GM12873 (cell line): ENCODE data around the gene ZNF483.

Experiments
- TF ChIP-seq, protein P1 (sequence below): IDR thresholded peaks from 2 replicates; pipeline ENCODE4 v1.5.1; 2012; ENCODE audit warnings: low read depth, mild to moderate bottlenecking, moderate library complexity, low read length, control low read depth; ENCODE audit not compliant: insufficient read depth; ENCODE audit errors: missing control alignments

ZNF483 gene

DNA sequence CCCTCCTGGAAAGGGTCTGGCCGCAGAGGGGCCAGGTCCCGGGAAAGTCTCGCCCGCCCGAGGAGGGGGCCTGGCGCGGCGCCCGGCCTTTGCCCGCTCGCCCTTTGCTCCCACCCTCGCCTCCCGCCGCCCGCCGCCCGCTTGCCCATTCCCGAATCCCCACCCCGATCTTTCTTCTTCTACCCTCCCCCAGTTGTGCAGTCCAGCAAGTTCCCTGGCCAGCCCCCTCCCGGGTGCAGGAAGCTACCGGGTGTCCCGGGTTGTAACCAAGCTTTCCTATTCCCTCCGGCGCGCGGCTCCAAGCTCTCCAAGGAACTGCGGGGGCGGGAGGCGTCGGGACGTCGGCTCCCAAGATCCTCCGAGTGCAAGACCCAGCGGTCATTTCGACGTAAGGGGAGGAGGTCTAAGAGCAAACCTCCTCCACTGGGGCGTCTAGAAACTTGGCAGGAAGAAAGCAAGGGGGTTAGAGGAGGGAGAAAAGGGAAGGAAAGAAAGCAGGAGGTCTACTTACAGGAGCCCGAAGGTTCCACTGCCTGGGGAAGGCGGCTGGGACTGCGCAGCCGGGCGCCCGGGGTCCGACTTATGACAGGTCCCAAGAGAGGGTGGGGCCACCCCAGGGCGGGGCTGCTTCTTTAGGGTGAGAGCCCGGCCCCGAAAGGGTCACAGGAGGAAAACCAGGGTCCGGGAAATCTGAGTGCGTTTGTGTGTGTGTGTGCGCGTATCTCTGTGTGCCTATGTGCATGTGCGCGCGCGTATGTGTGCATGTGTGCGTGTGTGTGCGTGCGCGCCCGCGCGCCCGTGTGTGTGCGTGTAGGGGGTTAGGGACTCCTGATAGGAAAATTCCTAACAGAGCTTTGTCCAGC is 74.3 kb downstream of the ZNF483 start, which contains the start of gene PTGR1:
TSS of gene PTGR1 (minus strand) at position 556 of the 863 bp plus-strand sequence. CDS start 2,225 bp downstream, outside the sequence.
- TF ChIP-seq, protein P1, sequence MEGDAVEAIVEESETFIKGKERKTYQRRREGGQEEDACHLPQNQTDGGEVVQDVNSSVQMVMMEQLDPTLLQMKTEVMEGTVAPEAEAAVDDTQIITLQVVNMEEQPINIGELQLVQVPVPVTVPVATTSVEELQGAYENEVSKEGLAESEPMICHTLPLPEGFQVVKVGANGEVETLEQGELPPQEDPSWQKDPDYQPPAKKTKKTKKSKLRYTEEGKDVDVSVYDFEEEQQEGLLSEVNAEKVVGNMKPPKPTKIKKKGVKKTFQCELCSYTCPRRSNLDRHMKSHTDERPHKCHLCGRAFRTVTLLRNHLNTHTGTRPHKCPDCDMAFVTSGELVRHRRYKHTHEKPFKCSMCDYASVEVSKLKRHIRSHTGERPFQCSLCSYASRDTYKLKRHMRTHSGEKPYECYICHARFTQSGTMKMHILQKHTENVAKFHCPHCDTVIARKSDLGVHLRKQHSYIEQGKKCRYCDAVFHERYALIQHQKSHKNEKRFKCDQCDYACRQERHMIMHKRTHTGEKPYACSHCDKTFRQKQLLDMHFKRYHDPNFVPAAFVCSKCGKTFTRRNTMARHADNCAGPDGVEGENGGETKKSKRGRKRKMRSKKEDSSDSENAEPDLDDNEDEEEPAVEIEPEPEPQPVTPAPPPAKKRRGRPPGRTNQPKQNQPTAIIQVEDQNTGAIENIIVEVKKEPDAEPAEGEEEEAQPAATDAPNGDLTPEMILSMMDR = no peak

DNA sequence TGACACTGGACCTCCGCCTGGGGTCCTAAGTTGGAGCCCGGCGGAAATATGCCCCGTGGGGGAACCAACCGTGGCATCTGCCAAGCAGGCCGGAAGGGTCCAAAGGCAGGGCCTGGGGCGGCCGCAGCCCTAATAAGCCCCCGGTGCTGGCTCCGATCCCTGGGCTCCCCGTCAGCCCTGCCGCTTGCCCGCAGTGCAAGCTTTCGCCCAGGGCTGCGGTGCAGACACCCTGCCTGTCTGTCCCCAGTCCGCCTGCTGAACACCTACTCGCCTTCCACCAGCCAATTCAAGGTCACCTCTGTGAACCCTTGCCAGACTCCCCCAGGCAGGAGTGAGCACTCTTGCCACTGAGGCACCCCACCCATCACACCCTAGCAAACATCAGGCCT is 75.0 kb downstream of the ZNF483 start:
- TF ChIP-seq, protein P1 = no peak

DNA sequence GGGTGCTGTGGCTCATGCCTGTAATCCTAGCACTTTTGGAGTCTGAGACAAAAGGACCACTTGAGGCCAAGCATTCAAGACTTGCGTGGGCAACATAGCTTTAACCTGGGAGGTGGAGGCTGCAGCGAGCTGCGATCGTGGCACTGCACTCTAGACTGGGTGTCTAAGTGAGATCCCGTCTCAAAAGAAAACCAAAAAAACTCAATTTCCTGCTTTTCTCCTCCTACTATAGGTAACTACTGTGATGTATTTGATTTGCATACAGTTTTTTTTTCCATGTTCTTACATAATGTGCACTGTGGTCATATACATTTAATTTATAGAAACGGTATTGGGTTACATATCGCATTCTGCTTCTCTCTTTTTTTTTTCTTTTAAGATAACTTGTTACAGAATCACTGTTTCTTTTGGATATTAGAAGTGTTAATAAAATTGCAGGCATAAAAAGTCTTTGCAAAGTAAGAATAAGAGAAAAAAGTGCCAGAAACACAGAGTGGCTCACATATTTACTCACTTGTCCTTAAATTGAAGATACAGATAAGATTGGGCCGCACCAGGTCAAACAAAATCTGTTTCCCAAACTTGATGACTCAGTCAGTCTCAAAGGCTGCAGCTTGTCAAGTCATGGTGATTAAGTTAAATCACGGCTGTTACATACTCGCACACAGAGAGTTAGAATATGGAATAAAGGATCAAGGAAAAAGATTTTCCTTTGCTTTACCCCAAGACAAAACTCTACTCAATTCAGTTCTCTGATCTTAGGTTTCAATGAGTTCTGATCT is 76.4 kb downstream of the ZNF483 start:
- TF ChIP-seq, protein P1 = no peak

DNA sequence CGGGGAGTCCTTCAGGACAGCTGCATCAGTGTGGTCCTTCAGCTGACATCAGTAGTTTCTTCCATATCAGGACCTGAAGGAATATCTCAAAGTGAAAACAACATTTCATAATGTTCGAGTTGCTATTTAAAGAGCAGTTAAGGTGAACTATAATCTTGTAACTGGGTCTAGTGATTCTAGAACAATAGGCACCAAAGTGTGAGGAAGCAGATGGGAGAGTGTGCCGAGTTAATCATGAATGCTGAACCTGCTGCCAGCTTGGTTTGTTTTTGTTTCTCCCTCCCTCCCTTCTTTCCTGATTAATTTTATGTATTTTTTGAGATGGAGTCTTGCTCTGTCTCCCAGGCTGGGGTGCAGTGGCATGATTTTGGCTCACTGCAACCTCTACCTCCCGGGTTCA is 78.1 kb downstream of the ZNF483 start:
- TF ChIP-seq, protein P1 = no peak

DNA sequence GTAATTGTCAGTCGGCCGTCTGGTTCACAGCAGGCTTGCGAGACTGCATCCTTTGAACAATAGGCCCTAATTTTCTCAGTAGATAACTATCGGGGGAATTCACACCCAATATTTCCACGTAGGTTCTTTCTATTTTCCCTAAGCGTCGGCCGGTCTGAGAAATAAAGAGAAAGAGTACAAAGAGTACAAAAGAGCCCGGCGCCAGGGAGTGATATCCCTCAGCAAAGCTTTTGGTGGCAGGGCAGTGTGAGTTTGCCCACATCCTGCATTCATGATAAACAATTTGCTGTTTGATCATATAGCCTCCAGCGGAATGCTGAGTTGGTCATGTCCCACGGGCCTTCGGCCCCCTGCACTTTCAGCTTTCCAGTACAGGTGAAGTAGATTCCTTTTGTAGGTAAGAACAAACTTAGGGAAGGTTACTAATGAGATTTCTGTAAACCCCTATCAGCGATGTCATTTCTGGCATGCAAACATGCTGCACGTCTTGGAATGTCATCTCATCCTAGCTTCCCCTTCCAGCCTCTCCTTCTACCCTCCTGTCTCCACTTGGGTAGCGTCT is 79.2 kb downstream of the ZNF483 start:
- TF ChIP-seq, protein P1 = no peak

DNA sequence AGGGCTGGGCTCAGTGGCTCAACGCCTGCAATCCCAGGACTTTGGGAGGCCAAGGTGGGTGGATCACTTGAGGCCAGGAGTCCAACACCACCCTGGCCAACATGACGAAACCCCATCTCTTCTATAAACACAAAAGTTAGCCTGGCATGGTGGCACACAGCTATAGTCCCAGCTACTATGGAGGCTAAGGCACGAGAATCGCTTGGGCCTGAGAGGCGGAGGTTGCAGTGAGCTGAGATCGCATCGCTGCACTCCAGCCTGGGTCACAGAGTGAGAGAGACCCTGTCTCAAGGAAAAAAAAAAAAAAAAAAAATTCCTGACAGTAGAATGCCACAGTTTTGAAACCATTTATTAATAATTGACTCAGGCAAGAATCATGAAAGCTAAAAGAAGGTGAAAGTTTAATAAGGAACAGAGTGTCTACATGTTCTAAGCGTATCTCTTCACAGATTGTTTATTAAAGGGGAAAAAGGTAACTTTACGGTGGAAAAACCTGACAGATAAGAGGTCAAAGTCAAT is 80.1 kb downstream of the ZNF483 start:
- TF ChIP-seq, protein P1 = no peak

DNA sequence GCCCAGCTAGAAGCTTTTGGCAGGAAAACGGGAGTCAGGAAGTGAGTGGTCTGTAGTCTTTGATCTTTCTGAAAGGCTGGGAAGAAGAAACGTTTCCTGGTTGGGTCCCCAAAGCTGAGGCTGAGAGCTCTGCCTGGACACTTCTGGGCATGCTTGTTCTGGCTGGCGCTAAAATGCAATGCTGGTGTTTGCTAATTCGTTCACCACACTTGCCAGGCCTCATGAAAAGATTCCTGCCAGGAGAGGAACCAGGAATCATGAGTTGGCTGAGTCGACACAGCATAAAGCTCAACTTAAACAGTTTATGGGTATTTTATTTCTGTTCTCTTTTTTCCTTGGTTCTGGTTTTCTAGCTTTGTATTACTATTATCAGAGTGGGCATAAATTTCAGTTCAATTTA is 85.2 kb downstream of the ZNF483 start:
- TF ChIP-seq, protein P1 = no peak
